DOHH2 (cell line): ENCODE results near the gene CCNB1IP1.

Source experiments
- CTCF ChIP-seq: fragments of 200-600 bp; sonication (generic); IDR thresholded peaks from one replicate; pipeline ENCODE4 v1.5.1; 2014; ENCODE audit warnings: antibody characterized with exemption, mild to moderate bottlenecking, low read depth, low read length; ENCODE audit not compliant: poor library complexity, severe bottlenecking
- EZH2phosphoT487 ChIP-seq: fragments of 200-600 bp; sonication (generic); IDR thresholded peaks from 2 replicates; pipeline ENCODE4 v1.6.1; 2017; ENCODE audit warnings: borderline replicate concordance, mild to moderate bottlenecking, antibody characterized with exemption, low read length, moderate library complexity, mixed read lengths

- TF ChIP-seq CTCF (no peak), EZH2phosphoT487 (no peak)
Measured at GRCh38 chr14:20372796-20373195, 39.7 kb upstream of the CCNB1IP1 start.
